ENCODE results near the gene SORBS1.

The SORBS1 gene

DNA sequence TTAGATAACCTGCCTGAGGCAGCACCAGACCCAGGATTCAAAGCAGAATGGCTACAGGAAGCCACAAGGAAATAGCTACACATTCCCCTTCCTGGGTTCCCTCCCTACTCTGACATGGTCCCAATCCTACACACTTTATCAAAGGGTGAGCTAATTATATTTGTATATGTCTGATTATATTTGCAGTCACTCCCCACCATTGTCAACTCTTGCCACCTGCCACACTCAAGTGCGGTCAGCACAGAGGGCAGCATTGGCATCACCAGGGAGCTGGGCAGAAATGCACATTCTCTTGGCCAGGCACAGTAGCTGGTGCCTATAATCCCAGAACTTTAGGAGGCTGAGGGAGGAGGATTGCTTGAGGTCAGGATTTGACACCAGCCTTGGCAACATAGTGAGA lies 156.3 kb downstream of the SORBS1 start:
- DNase-seq: no peak

DNA sequence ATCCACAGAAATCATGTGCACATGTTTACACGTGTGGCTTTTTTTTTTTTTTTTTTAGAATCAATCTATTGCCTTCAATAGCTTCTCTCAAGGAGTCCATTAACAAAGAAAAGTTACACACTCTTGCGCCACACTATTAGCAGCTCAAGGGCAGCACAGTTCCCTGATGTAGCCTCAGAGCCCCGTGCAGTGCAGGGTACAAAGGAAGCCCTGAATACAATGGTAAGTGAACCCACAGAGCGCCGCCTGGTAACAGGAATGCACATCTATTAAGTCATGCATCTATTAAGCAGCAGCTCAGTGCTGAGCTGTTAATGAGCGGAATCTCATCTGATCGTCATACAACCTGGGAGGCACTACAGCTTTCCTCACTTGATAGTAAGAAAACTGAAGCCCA lies 156.7 kb downstream of the SORBS1 start:
- no peak for DNase-seq

GRCh38 chr10:95403700-95404461 lies 157.3 kb downstream of the SORBS1 start:
- DNase-seq: no peak

- DNase-seq: no peak
These were observed 159.3 kb downstream of the SORBS1 start for GRCh38 chr10:95401704-95402469.

DNA sequence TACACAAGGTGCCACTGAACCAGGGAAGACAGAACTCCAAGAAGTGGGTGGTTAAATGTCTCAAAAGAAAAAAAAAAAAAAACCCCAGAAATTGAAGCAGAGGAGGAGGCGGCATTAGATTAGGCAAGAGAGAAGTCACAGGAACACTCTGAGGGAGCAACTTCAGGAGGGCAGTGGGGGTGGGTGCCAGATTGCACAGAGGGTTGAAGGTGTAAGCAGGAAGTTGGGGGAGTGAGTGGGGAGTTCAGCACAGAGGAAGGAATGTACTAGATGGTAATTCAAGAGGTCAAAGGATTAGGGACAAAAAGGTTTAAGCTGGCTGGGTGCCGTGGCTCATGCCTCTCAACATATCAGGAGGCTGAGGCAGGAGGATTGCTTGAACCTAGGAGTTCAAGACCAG lies 160.4 kb downstream of the SORBS1 start:
- DNase-seq: no peak

GRCh38 chr10:95399183-95399582 lies 162.0 kb downstream of the SORBS1 start:
- no peak for DNase-seq

GRCh38 chr10:95397747-95398146 lies 163.4 kb downstream of the SORBS1 start:
- DNase-seq: no peak

DNA sequence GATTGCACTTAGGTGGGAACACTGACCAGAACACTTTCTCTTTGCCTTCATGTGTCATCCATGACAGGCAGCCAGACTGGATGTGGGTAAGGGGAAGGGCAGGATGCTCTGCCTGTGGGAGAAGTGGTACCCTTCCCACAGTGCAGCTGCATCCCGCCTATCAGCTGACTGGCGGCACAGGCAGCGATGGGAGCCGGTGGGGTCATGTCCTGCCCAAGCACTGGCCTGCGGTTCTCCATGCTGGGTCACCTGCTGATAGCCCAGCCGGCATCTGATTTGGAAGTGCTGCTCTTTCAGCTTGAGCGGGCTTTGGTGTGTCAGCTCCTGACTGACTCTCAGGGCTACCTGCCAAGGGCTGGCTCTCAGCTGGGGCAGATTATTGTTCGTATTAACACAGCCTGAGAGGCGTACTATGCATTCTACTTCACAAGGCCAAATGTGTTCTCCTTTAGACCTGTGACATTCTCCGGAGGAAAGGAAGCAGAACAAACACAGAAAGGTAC lies 165.2 kb downstream of the SORBS1 start:
- no peak for DNase-seq

DNA sequence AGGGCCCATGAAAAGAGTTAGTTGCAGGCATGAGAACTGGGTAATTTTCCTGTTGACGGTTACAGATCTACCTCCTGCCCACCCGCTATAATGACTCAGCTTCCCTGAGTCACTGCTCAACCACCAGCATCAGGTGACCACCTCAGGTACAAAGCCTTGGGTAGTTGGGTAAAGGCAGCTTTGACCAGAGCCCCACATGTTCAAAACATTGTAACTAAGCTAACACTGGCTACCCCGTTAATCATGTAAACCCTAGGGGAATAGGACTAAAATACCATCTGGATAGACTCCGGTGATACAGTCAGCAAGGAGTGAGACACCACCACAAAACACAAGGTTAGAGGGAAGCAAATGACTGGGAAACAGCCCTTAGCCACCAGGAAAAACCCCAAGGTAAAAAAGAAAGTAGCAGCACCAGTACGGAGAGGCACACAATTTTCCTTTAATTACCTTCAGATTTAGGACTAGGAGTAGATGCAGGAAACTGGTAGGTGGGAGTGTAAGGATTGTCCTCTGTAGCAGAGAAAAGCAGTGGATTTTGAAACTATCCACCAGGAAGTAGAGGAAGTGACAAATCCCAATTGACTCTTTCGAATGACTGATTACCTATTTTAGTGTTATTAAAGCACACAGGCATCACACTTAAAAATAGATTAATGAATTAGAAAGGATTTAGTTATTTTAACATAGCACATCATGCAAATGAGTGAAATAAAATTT lies 166.8 kb downstream of the SORBS1 start:
- no peak for DNase-seq

- DNase-seq: no peak
These were observed 168.4 kb downstream of the SORBS1 start for GRCh38 chr10:95392681-95393164.

DNA sequence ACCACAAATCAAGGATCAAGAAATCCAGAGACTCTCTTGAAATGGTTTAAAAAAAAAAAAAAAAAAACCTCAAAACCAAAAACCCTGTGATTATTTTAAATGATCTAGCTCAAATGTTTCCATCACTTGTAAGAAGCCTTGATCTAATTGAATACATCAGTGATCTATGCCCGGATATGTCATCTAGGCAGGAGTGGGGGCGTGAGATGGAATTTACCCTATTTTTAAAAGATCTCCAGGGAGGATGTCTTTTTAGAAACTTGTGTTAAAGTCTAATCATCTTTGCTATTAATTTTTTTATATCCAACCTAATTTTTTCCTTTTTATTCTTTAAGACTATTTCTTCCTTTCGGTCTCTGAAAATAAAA lies 169.0 kb downstream of the SORBS1 start:
- no peak for DNase-seq

- DNase-seq: no peak
These were observed 169.5 kb downstream of the SORBS1 start for GRCh38 chr10:95391581-95392216.

DNA sequence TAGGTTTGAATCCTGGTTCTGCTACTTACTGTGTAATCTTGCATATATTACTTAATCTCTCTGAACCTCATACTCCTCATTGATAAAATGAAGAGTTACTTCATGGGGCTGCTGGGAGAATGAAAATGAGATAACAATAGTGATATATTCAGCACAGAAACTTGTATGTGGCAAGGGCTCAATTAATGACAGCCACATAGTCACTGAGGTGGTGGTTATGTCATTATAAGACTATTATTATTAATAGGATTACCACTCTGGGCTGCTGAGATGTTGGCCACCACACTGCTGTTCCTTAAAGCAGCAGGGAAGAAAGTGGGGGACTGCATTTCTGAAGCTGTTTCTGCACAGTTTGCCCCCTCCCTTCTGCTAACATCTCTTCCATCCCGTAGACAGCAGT lies 170.0 kb downstream of the SORBS1 start:
- DNase-seq: no peak

- no peak for DNase-seq
These were observed 171.2 kb downstream of the SORBS1 start for GRCh38 chr10:95389982-95390381.

DNA sequence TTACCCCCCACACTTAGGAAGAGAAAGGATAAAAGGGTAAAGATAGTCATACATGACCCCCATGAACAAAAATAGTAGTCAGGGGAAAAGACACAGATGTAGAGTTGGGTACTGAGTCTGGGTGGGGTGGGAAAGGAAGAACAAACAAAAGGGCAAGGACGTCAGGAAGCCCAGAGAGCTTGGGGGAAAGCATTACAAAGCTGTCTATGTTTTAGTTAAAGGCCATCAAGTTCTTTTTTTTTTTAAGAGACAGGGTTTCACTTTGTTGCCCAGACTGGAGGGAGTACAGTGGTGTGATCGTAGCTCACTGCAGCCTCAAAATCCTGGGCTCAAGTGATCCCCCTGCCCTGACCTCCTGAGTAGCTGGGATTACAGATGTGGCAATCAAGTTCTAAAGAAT lies 172.0 kb downstream of the SORBS1 start:
- DNase-seq: no peak

- no peak for DNase-seq
These were observed 172.6 kb downstream of the SORBS1 start for GRCh38 chr10:95388539-95388938.

- DNase-seq: no peak
These were observed 173.1 kb downstream of the SORBS1 start for GRCh38 chr10:95388109-95388471.

GRCh38 chr10:95384011-95384704 lies 177.0 kb downstream of the SORBS1 start:
- DNase-seq: no peak

- DNase-seq: no peak
These were observed 178.6 kb downstream of the SORBS1 start for GRCh38 chr10:95382596-95382995.

- DNase-seq: no peak
These were observed 179.0 kb downstream of the SORBS1 start for GRCh38 chr10:95382174-95382573.

DNA sequence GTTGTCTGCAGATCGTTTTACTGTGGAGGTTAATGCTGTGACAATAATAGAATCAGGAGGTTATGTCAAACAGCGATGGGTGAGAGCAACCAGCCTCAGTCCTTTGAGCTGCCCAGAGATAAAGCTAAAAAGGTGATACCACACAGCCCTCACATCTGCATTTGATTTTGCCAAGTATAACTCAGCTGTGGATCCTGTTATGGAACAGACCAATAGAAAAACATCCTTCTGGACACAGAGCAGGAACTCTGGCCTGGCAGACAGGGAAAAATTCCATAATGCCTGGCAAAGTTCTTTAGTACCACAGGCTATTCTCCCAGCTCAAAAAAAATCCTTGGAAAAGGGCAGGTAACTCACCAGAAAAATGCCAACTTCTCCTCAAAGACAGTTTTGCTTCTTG lies 183.2 kb downstream of the SORBS1 start:
- DNase-seq: no peak

- DNase-seq: no peak
These were observed 185.8 kb downstream of the SORBS1 start for GRCh38 chr10:95375418-95375817.
